HepG2 (cell line): Measurements from ENCODE around the gene TEX48. TPM values are rescaled to one million over a fixed set of nuclear protein-coding genes. Genes with fewer than 3 reads are reported as not detected.

ENCODE experiments used
- ADNP ChIP-seq: sonication (generic); formaldehyde crosslinking; IDR thresholded peaks from 2 replicates; pipeline ENCODE4 v1.4.0; 2020; ENCODE audit warnings: missing genetic modification reagents
- BCL6 ChIP-seq: IDR thresholded peaks from 2 replicates; pipeline ENCODE4 v1.6.1; 2016; ENCODE audit warnings: missing genetic modification reagents, missing compliant biosample characterization
- BHLHE40 ChIP-seq: IDR thresholded peaks from 2 replicates; pipeline ENCODE4 v1.6.1; 2011; ENCODE audit warnings: low read length, improper control_type of control experiment
- GFI1 ChIP-seq: sonication (generic); formaldehyde crosslinking; IDR thresholded peaks from 2 replicates; pipeline ENCODE4 v1.5.0; 2020; ENCODE audit warnings: missing genetic modification reagents, mild to moderate bottlenecking, borderline replicate concordance
- JUN ChIP-seq: sonication (generic); formaldehyde crosslinking; IDR thresholded peaks from 2 replicates; pipeline ENCODE4 v1.4.0; 2020; ENCODE audit warnings: mild to moderate bottlenecking, missing genetic modification reagents
- MEF2D ChIP-seq: sonication (generic); formaldehyde crosslinking; IDR thresholded peaks from 2 replicates; pipeline ENCODE4 v1.5.1; 2020; ENCODE audit warnings: mild to moderate bottlenecking, missing genetic modification reagents
- RXRB ChIP-seq: IDR thresholded peaks from 2 replicates; pipeline ENCODE4 v1.6.1; 2016; ENCODE audit warnings: borderline replicate concordance, missing genetic modification reagents, missing compliant biosample characterization
- SIX1 ChIP-seq: sonication (generic); formaldehyde crosslinking; IDR thresholded peaks from 2 replicates; pipeline ENCODE4 v1.4.0; 2020; ENCODE audit warnings: missing genetic modification reagents, borderline replicate concordance
- SNAPC2 ChIP-seq: sonication (generic); formaldehyde crosslinking; IDR thresholded peaks from 2 replicates; pipeline ENCODE4 v1.8.1; 2022; ENCODE audit warnings: mild to moderate bottlenecking, missing genetic modification reagents
- SPEN ChIP-seq: sonication (generic); formaldehyde crosslinking; IDR thresholded peaks from 2 replicates; pipeline ENCODE4 v1.5.1; 2020; ENCODE audit warnings: low read depth, mild to moderate bottlenecking, missing genetic modification reagents
- TGIF2 ChIP-seq: IDR thresholded peaks from 2 replicates; pipeline ENCODE4 v1.6.1; 2016; ENCODE audit warnings: control low read depth, missing compliant biosample characterization
- U2AF1 ChIP-seq: fragments of 200-400 bp; formaldehyde crosslinking; optimal IDR thresholded peaks from 2 replicates; pipeline ENCODE3; 2017; ENCODE audit warnings: mild to moderate bottlenecking, low read depth, low read length
- ZFP90 ChIP-seq: sonication (generic); formaldehyde crosslinking; IDR thresholded peaks from 2 replicates; pipeline ENCODE4 v1.8.0; 2022; ENCODE audit warnings: missing genetic modification reagents, mild to moderate bottlenecking, inconsistent platforms, borderline replicate concordance
- ZKSCAN1 ChIP-seq: fragments of 150-350 bp; IDR thresholded peaks from 2 replicates; pipeline ENCODE4 v1.6.1; 2014; ENCODE audit warnings: low read length
- ZNF329 ChIP-seq: sonication (generic); formaldehyde crosslinking; IDR thresholded peaks from 2 replicates; pipeline ENCODE4 v1.9.0; 2021; ENCODE audit warnings: low read depth, mild to moderate bottlenecking, missing genetic modification reagents
- ZNF556 ChIP-seq: sonication (generic); formaldehyde crosslinking; IDR thresholded peaks from 2 replicates; pipeline ENCODE4 v1.4.0; 2020; ENCODE audit warnings: mild to moderate bottlenecking, missing genetic modification reagents, borderline replicate concordance
- ZNF557 ChIP-seq: sonication (generic); formaldehyde crosslinking; IDR thresholded peaks from 2 replicates; pipeline ENCODE4 v1.4.0; 2020; ENCODE audit warnings: missing genetic modification reagents
- ZNF629 ChIP-seq: sonication (generic); formaldehyde crosslinking; conservative IDR thresholded peaks from 2 replicates; pipeline ENCODE4 v1.5.0; 2020; ENCODE audit warnings: missing genetic modification reagents
- ZNF672 ChIP-seq: sonication (generic); formaldehyde crosslinking; IDR thresholded peaks from 2 replicates; pipeline ENCODE4 v1.8.1; 2022; ENCODE audit warnings: missing genetic modification reagents
- ZSCAN9 ChIP-seq: IDR thresholded peaks from 2 replicates; pipeline ENCODE4 v1.6.1; 2016; ENCODE audit warnings: borderline replicate concordance
- polyA plus RNA-seq, 8 experiments: library from polyadenylated mRNA; depleted of rRNA in 3 of 8; stranded (reverse) in 7 of 8; unstranded in 1 of 8; fragments of >200 nt; fragmentation: Illumina TruSeq in 4 of 8; extraction: Trizol in 4 of 8; gene quantifications; 2 replicates each; pipeline versions ENCODE4 v1.2.1 to v1.2.3, GENCODE V29; 2011 to 2016; ENCODE audit warnings: low read depth in 4 of 8, missing spikeins in 1 of 8, mixed read lengths in 1 of 8; ENCODE audit not compliant: insufficient read depth in 1 of 8
- total RNA-seq, 5 experiments: library from RNA; depleted of rRNA; stranded (reverse); fragments of >200 nt; fragmentation: Illumina TruSeq; extraction: Trizol; gene quantifications; 2 replicates each; pipeline ENCODE4 v1.2.3, GENCODE V29; 2016; ENCODE audit warnings: low read depth in 1 of 5
- TF ChIP-seq, protein P1 (sequence below): sonication (generic); formaldehyde crosslinking; IDR thresholded peaks from 2 replicates; pipeline ENCODE4 v1.5.1; 2020; ENCODE audit warnings: mild to moderate bottlenecking, missing genetic modification reagents
- TF ChIP-seq, protein P2 (sequence below): sonication (generic); formaldehyde crosslinking; IDR thresholded peaks from 2 replicates; pipeline ENCODE4 v1.8.1; 2023; ENCODE audit warnings: mild to moderate bottlenecking, moderate library complexity, missing genetic modification reagents
- TF ChIP-seq, protein P3 (sequence below): sonication (generic); formaldehyde crosslinking; IDR thresholded peaks from 2 replicates; pipeline ENCODE4; 2020; ENCODE audit warnings: missing genetic modification reagents, mild to moderate bottlenecking, borderline replicate concordance
- TF ChIP-seq, protein P4 (sequence below): sonication (generic); formaldehyde crosslinking; IDR thresholded peaks from 2 replicates; pipeline ENCODE4 v1.5.1; 2020; ENCODE audit warnings: missing genetic modification reagents, mild to moderate bottlenecking, borderline replicate concordance

The TEX48 gene
- total and polyA plus RNA-seq, 2 of the 13 experiments (the other 11 are each of a cell fraction or from before 2014, with no cell fraction given): not detected

DNA sequence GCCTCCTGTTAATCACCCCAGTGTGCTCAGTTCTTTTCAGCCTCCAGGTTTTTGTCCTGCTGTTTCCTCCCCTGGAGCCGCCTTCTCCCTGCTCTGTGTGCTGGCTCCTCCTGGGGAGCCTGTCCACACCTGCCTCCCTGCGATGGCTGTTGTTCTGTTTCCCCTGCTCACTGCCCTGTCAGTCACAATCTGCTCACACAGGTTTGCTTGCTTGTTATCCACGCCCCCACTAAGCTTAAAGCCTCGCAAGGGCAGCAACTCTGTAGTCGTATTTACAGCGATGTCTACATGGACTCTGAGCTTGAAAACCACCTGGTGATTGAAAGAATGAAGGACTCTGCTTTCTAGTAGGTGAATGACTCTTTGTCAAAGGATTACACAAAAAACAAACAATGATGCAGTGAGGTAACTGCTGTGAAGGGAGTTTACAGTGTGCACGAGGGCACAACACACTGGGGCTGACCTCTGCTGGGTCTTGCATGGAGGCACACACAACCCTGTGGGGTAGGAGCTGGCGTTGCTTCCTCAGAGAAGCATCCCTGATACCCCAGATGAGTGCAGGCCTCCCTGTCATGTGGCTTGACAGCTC lies 39.6 kb upstream of the TEX48 start (continued):
- TF ChIP-seq, protein P1, sequence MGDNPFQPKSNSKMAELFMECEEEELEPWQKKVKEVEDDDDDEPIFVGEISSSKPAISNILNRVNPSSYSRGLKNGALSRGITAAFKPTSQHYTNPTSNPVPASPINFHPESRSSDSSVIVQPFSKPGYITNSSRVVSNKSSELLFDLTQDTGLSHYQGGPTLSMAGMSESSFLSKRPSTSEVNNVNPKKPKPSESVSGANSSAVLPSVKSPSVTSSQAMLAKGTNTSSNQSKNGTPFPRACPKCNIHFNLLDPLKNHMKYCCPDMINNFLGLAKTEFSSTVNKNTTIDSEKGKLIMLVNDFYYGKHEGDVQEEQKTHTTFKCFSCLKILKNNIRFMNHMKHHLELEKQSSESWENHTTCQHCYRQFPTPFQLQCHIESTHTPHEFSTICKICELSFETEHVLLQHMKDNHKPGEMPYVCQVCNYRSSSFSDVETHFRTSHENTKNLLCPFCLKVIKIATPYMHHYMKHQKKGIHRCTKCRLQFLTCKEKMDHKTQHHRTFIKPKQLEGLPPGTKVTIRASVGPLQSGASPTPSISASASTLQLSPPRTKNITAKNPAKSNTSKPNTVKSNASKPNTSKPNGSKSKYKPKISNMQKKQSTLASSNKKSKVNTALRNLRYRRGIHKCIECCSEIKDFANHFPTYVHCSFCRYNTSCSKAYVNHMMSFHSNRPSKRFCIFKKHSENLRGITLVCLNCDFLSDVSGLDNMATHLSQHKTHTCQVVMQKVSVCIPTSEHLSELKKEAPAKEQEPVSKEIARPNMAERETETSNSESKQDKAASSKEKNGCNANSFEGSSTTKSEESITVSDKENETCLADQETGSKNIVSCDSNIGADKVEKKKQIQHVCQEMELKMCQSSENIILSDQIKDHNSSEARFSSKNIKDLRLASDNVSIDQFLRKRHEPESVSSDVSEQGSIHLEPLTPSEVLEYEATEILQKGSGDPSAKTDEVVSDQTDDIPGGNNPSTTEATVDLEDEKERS: peak; percentile 78
- TF ChIP-seq SIX1 (CRISPR knock-in tag) (peak; percentile 70; the same call in 1 of the 2 replicates), ZNF672 (CRISPR knock-in tag) (0 out of 2 replicates have a peak, but pooled peaks have one; percentile 57), BHLHE40 (peak; percentile 89), SNAPC2 (CRISPR knock-in tag) (peak; percentile 77; the same call in 1 of the 2 replicates), ZSCAN9 (CRISPR knock-in tag) (peak; percentile 94), ZFP90 (peak; percentile 86; the same call in 1 of the 2 replicates), BCL6 (CRISPR knock-in tag) (peak; percentile 100), ZKSCAN1 (no peak), SPEN (CRISPR knock-in tag) (peak; percentile 58; the same call in 1 of the 2 replicates), ZNF329 (CRISPR knock-in tag) (no peak), JUN (peak; percentile 95), RXRB (CRISPR knock-in tag) (peak; percentile 97), GFI1 (peak; percentile 95), U2AF1 (no peak), ZNF557 (CRISPR knock-in tag) (peak; percentile 81), MEF2D (CRISPR knock-in tag) (peak; percentile 85), ZNF629 (CRISPR knock-in tag) (peak; percentile 75), ADNP (CRISPR knock-in tag) (no peak), ZNF556 (CRISPR knock-in tag) (peak; percentile 99), TGIF2 (CRISPR knock-in tag) (peak; percentile 96)
- TF ChIP-seq, protein P2, sequence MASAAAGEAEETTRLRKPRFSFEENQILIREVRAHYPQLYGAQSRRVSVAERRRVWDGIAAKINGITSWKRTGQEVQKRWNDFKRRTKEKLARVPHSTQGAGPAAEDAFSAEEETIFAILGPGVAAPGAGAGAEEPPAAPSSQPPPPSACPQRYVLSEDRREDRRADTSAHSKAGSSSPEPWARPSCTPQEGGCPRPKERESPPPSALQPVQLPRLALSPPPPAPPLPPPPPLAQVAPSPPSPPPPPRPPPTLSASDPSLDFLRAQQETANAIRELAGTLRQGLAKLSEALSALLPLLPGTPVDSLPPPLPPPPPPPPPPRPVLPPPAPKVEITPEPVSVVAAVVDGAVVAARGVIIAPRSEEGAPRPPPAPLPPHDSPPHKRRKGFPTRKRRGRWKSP: peak; percentile 87; the same call in 1 of the 2 replicates
- TF ChIP-seq, protein P3, sequence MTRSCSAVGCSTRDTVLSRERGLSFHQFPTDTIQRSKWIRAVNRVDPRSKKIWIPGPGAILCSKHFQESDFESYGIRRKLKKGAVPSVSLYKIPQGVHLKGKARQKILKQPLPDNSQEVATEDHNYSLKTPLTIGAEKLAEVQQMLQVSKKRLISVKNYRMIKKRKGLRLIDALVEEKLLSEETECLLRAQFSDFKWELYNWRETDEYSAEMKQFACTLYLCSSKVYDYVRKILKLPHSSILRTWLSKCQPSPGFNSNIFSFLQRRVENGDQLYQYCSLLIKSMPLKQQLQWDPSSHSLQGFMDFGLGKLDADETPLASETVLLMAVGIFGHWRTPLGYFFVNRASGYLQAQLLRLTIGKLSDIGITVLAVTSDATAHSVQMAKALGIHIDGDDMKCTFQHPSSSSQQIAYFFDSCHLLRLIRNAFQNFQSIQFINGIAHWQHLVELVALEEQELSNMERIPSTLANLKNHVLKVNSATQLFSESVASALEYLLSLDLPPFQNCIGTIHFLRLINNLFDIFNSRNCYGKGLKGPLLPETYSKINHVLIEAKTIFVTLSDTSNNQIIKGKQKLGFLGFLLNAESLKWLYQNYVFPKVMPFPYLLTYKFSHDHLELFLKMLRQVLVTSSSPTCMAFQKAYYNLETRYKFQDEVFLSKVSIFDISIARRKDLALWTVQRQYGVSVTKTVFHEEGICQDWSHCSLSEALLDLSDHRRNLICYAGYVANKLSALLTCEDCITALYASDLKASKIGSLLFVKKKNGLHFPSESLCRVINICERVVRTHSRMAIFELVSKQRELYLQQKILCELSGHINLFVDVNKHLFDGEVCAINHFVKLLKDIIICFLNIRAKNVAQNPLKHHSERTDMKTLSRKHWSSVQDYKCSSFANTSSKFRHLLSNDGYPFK (CRISPR knock-in tag): peak; percentile 39; the same call in 1 of the 2 replicates
- TF ChIP-seq, protein P4, sequence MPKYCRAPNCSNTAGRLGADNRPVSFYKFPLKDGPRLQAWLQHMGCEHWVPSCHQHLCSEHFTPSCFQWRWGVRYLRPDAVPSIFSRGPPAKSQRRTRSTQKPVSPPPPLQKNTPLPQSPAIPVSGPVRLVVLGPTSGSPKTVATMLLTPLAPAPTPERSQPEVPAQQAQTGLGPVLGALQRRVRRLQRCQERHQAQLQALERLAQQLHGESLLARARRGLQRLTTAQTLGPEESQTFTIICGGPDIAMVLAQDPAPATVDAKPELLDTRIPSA (CRISPR knock-in tag): no peak; the same call in 1 of the 2 replicates
